Vagina (tissue), 2 donors: Measurements from ENCODE around the gene INCENP. TPM values are rescaled to one million over a fixed set of nuclear protein-coding genes. Genes with fewer than 3 reads are reported as not detected.

Experiments
- DNase-seq, 2 donors: peaks; one replicate each; pipeline ENCODE4 v3.0.0-alpha.2; 2017; ENCODE audit errors: extremely low spot score in 2 of 2
- H3K27ac ChIP-seq: fragments of 200-600 bp; sonication (generic); one replicate; pipeline ENCODE4 v1.5.1; 2019
- H3K27me3 ChIP-seq: fragments of 200-600 bp; sonication (generic); one replicate; pipeline ENCODE4 v1.5.1; 2019
- H3K36me3 ChIP-seq, 2 donors: fragments of 200-600 bp; sonication (generic); one replicate each; pipeline ENCODE4 v1.5.1; 2017 to 2019
- H3K4me1 ChIP-seq: fragments of 200-600 bp; sonication (generic); one replicate; pipeline ENCODE4 v1.5.1; 2019
- H3K4me3 ChIP-seq, 2 donors: fragments of 200-600 bp; sonication (generic); 1 replicate in 1 of 2; 2 replicates in 1 of 2; pipeline ENCODE4 v1.5.1; 2016 to 2019
- H3K9me3 ChIP-seq: fragments of 200-600 bp; sonication (generic); one replicate; pipeline ENCODE4 v1.5.1; 2019
- POLR2A ChIP-seq, 2 donors: fragments of 450-650 bp; IDR thresholded peaks; one replicate each; pipeline ENCODE4 v1.6.1; 2017; ENCODE audit warnings: antibody characterized with exemption in 2 of 2, mild to moderate bottlenecking in 2 of 2, moderate library complexity in 2 of 2
- POLR2AphosphoS5 ChIP-seq, 2 donors: sonication (generic); formaldehyde crosslinking; IDR thresholded peaks; one replicate each; pipeline ENCODE4 v1.9.0; 2017; ENCODE audit warnings: antibody characterized with exemption in 2 of 2, mild to moderate bottlenecking in 2 of 2, low read depth in 1 of 2; ENCODE audit not compliant: insufficient read depth in 1 of 2
- intact Hi-C: fragments of 100-400 bp; cut with DNase I; formaldehyde crosslinking; loops from one replicate; pipeline ENCODE4 v1.15.1; 2023
- total RNA-seq: library from RNA; depleted of rRNA; stranded (reverse); fragments of >200 nt; gene quantifications from one replicate; pipeline ENCODE4 v1.2.3, GENCODE V29; 2016
- TF ChIP-seq, protein P1 (sequence below), 3 experiments: fragments of 450-650 bp in 2 of 3; fragments of 200-600 bp in 1 of 3; sonication (generic) in 1 of 3; IDR thresholded peaks; one replicate each; pipeline ENCODE4 v1.5.1; 2017 to 2019; ENCODE audit warnings: antibody characterized with exemption in 3 of 3, mild to moderate bottlenecking in 2 of 3, moderate library complexity in 2 of 3

INCENP gene
- total RNA-seq, 1 donor from 2014 or later: 39.0 TPM

DNA sequence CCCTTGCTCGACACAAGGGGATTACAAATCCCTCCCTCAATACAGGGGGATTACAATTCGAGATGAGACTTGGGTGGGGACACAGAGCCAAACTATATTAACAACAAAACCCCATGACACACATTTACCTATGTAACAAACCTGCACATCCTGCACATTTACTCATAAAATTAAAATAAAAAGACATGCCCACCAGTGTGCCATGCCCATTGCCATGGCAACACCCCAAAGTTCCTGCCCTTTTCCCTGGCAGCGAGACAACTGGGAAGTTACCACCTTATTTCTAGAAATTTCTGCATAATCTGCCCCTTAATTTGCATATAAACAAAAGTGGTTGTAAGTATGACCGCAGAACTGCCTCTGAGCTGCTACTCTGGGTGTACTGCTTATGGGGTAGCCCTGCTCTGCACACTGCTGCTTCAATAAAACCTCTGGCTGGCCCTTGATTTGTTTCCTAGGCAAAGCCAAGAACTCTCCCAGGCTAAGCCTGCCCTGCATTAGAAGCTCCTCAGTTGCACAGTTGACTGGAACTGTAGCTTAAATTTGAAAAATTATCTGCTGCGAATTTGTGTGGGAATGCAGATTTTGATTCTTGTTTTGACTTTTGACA lies 8.6 kb upstream of the INCENP start:
- no peak overlapping the region for H3K27ac ChIP-seq
- no peak overlapping the region for H3K4me3 ChIP-seq
- no peaks in the 10 kb centered on the region for H3K27me3 ChIP-seq
- no peaks in the 10 kb centered on the region for H3K9me3 ChIP-seq
- DNase-seq: no peak
- peaks cover 13% of the 10 kb centered on the region for H3K4me1 ChIP-seq
- intact Hi-C loops: loop anchor here (10.0 kb wide), 1 partner anchor 220 kb away; the partner anchor contains the start of gene FADS3
- TF ChIP-seq, protein P1, sequence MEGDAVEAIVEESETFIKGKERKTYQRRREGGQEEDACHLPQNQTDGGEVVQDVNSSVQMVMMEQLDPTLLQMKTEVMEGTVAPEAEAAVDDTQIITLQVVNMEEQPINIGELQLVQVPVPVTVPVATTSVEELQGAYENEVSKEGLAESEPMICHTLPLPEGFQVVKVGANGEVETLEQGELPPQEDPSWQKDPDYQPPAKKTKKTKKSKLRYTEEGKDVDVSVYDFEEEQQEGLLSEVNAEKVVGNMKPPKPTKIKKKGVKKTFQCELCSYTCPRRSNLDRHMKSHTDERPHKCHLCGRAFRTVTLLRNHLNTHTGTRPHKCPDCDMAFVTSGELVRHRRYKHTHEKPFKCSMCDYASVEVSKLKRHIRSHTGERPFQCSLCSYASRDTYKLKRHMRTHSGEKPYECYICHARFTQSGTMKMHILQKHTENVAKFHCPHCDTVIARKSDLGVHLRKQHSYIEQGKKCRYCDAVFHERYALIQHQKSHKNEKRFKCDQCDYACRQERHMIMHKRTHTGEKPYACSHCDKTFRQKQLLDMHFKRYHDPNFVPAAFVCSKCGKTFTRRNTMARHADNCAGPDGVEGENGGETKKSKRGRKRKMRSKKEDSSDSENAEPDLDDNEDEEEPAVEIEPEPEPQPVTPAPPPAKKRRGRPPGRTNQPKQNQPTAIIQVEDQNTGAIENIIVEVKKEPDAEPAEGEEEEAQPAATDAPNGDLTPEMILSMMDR (IDR thresholded peaks at IDR 0.05): no peak
- TF ChIP-seq POLR2A (IDR thresholded peaks at IDR 0.05): no peak
- no peak for TF ChIP-seq POLR2AphosphoS5 (IDR thresholded peaks at IDR 0.05; ENCODE audit: insufficient read depth in 1 of 2, low read depth in 1 of 2)
- H3K36me3 ChIP-seq: no peaks in the 10 kb centered on the region

DNA sequence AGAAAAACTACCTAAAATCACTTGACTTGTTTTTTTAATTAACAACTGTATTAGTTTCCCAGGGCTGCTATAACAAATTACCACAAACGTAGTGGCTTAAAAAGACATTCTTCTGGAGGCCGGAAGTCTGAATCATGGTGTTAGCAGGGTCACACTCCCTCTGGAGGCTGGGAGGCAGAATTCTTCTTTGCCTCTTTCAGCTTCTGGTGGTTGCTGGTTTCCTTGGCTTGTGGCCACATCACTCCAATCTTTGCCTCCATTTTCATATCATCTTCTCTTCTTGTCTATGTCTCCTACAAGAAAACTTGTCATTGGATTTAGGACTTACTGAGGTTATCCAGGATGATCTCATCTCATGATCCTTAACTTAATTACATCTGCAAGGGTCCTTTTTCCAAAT lies 7.4 kb upstream of the INCENP start:
- intact Hi-C loops: loop anchor here (10.0 kb wide), 1 partner anchor 222 kb away; the partner anchor contains the start of gene FADS3
- Histone ChIP-seq H3K9me3 (no peaks in the 10 kb centered on the region), H3K27ac (no peak overlapping the region), H3K27me3 (no peaks in the 10 kb centered on the region), H3K4me3 (no peak overlapping the region), H3K4me1 (peaks cover 13% of the 10 kb centered on the region), H3K36me3 (no peaks in the 10 kb centered on the region)
- DNase-seq: no peak
- TF ChIP-seq, protein P1 (IDR thresholded peaks at IDR 0.05): no peak
- TF ChIP-seq POLR2AphosphoS5 (IDR thresholded peaks at IDR 0.05; ENCODE audit: insufficient read depth in 1 of 2, low read depth in 1 of 2) (no peak), POLR2A (IDR thresholded peaks at IDR 0.05) (no peak)

DNA sequence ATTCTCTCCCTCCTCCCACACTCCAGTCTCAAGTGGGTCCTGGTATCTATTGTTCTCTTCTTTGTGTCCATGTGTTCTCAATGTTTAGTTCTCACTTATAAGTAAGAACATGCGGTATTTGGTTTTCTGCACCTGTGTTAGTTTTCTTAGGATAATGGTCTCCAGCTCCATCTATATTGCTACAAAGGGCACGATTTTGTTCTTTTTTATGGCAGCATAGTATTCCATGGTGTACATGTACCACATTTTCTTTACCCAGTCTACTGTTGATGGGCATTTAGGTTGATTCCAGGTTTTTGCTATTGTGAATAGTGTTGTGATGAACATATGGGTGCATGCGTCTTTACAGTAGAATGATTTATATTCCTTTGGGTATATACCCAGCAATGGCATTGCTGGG lies 4.2 kb upstream of the INCENP start:
- Histone ChIP-seq H3K27ac (no peak overlapping the region), H3K4me1 (peaks cover 9% of the 10 kb centered on the region), H3K9me3 (no peaks in the 10 kb centered on the region), H3K27me3 (no peaks in the 10 kb centered on the region), H3K36me3 (no peaks in the 10 kb centered on the region), H3K4me3 (no peak overlapping the region)
- intact Hi-C loops: loop anchor here (10.0 kb wide), 1 partner anchor 225 kb away; the partner anchor contains the start of gene FADS3
- TF ChIP-seq, protein P1 (IDR thresholded peaks at IDR 0.05): no peak
- TF ChIP-seq POLR2A (IDR thresholded peaks at IDR 0.05) (no peak), POLR2AphosphoS5 (IDR thresholded peaks at IDR 0.05; ENCODE audit: insufficient read depth in 1 of 2, low read depth in 1 of 2) (no peak)
- no peak for DNase-seq

DNA sequence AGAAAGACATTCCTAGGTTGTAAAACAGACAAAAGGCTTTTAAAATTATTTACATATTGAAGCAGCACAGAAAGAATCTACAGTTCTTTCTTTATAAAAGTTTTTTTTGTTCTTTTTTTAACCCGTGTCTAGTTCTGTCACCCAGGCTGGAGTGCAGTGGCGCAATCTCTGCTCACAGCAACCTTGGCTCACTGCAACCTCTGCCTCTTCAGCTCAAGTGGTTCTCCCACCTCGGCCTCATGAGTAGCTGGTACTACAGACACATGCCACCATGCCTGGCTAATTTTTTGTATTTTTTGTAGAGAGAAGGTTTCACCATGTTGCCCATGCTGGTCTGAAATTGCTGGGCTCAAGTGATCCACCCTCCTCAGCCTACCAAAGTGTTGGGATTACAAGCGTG lies 3.8 kb upstream of the INCENP start:
- DNase-seq: no peak
- TF ChIP-seq POLR2AphosphoS5 (IDR thresholded peaks at IDR 0.05; ENCODE audit: insufficient read depth in 1 of 2, low read depth in 1 of 2) (no peak), POLR2A (IDR thresholded peaks at IDR 0.05) (no peak)
- TF ChIP-seq, protein P1 (IDR thresholded peaks at IDR 0.05): no peak
- no peaks in the 10 kb centered on the region for H3K9me3 ChIP-seq
- intact Hi-C loops: no loop called here
- no peak overlapping the region for H3K27ac ChIP-seq
- H3K4me3 ChIP-seq: no peak overlapping the region
- no peaks in the 10 kb centered on the region for H3K27me3 ChIP-seq
- peaks cover 14% of the 10 kb centered on the region for H3K4me1 ChIP-seq
- no peaks in the 10 kb centered on the region for H3K36me3 ChIP-seq

DNA sequence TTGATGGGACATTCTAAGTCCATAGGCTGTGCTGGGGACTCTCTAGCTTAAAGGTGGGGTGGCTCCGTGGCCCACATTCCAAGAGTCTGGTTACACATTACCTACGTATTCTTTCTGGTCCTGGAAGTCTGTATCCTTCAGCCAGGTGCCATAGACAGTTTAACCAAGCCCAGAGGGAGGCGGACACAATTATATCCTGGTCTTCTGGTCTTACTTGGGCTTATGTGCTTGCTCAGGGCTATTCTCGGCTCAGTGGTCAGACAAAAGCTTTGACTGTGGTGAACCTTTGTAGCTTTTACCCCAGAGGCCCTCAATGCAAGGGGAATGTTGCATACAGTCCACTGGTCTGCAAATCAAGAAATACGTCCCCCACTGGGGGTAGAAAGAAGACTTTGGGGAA lies 3.4 kb upstream of the INCENP start:
- intact Hi-C loops: no loop called here
- DNase-seq: no peak
- Histone ChIP-seq H3K27ac (no peak overlapping the region), H3K27me3 (no peaks in the 10 kb centered on the region), H3K9me3 (no peaks in the 10 kb centered on the region), H3K4me3 (no peak overlapping the region), H3K4me1 (peaks cover 18% of the 10 kb centered on the region), H3K36me3 (no peaks in the 10 kb centered on the region)
- no peak for TF ChIP-seq POLR2A (IDR thresholded peaks at IDR 0.05)
- TF ChIP-seq POLR2AphosphoS5 (IDR thresholded peaks at IDR 0.05; ENCODE audit: insufficient read depth in 1 of 2, low read depth in 1 of 2): no peak
- TF ChIP-seq, protein P1 (IDR thresholded peaks at IDR 0.05): no peak
